Nephron progenitor cell (in vitro differentiated cells): ENCODE results near the gene ACER1.
A peak's percentile ranks its signal among the peaks of the same experiment; 100 is the strongest.

Experiments
- DNase-seq: peaks from one replicate; pipeline ENCODE4 v3.0.0; 2021
- H3K27ac Mint-ChIP-seq: 2 replicates; pipeline ENCODE4 v1.8.0; 2021; ENCODE audit warnings: mild to moderate bottlenecking, moderate library complexity, mixed read lengths
- H3K27me3 Mint-ChIP-seq: 2 replicates; pipeline ENCODE4 v1.8.0; 2021; ENCODE audit warnings: mild to moderate bottlenecking, low read depth, mixed read lengths; ENCODE audit not compliant: poor library complexity
- H3K36me3 Mint-ChIP-seq: 2 replicates; pipeline ENCODE4 v1.8.0; 2021; ENCODE audit warnings: low read depth, mixed read lengths
- H3K4me1 Mint-ChIP-seq: 2 replicates; pipeline ENCODE4 v1.8.0; 2021; ENCODE audit warnings: mixed read lengths
- H3K4me3 Mint-ChIP-seq: 2 replicates; pipeline ENCODE4 v1.8.0; 2021; ENCODE audit warnings: mild to moderate bottlenecking, moderate library complexity, mixed read lengths
- H3K9me3 Mint-ChIP-seq: 2 replicates; pipeline ENCODE4 v1.8.0; 2021; ENCODE audit warnings: mild to moderate bottlenecking, moderate library complexity, mixed read lengths
- TF ChIP-seq, protein P1 (sequence below): fragments of 200-600 bp; sonication (generic); IDR thresholded peaks from 2 replicates; pipeline ENCODE4 v1.5.0; 2021; ENCODE audit warnings: antibody characterized with exemption

The ACER1 gene

DNA sequence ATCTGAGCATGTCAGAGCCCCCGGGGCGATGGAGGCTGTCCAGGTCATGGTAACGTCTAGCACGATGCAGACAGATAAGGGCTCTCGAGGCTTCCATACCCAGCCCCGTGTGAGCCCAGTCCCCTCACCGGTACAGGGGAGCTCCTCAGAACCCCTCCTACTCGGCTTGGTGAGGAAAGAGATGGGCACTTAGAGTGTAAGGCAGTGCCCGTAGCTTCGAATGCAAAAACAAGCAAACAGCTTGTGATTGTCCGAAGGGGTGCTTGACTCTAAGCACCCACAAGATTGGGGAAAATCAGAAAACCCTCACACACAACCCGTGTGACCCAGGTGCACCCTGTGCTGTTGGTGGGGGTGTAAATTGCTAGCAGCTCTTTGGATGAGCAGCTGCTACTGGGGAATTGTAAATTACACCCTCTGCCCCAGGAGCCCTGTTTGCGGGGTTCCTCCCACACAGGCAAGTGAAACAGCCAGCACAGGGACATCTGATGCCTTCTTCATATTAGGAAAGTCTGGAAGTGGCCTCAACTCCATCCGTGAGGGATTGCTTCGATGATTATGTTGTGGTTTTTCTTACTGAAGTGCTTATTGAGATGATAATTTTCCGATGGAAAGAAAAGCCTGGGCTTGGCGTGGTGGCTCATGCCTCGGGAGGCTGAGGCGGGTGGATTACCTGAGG is 43.2 kb upstream of the ACER1 start:
- Mint-ChIP-seq H3K27me3 (no peaks in the 10 kb centered on the region), H3K4me3 (peak overlapping the region; percentile 56), H3K36me3 (peaks cover 36% of the 10 kb centered on the region), H3K27ac (peak overlapping the region; percentile 96), H3K4me1 (peaks cover 39% of the 10 kb centered on the region), H3K9me3 (peaks cover 11% of the 10 kb centered on the region)
- TF ChIP-seq, protein P1, sequence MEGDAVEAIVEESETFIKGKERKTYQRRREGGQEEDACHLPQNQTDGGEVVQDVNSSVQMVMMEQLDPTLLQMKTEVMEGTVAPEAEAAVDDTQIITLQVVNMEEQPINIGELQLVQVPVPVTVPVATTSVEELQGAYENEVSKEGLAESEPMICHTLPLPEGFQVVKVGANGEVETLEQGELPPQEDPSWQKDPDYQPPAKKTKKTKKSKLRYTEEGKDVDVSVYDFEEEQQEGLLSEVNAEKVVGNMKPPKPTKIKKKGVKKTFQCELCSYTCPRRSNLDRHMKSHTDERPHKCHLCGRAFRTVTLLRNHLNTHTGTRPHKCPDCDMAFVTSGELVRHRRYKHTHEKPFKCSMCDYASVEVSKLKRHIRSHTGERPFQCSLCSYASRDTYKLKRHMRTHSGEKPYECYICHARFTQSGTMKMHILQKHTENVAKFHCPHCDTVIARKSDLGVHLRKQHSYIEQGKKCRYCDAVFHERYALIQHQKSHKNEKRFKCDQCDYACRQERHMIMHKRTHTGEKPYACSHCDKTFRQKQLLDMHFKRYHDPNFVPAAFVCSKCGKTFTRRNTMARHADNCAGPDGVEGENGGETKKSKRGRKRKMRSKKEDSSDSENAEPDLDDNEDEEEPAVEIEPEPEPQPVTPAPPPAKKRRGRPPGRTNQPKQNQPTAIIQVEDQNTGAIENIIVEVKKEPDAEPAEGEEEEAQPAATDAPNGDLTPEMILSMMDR, result no peak
- no peak for DNase-seq

DNA sequence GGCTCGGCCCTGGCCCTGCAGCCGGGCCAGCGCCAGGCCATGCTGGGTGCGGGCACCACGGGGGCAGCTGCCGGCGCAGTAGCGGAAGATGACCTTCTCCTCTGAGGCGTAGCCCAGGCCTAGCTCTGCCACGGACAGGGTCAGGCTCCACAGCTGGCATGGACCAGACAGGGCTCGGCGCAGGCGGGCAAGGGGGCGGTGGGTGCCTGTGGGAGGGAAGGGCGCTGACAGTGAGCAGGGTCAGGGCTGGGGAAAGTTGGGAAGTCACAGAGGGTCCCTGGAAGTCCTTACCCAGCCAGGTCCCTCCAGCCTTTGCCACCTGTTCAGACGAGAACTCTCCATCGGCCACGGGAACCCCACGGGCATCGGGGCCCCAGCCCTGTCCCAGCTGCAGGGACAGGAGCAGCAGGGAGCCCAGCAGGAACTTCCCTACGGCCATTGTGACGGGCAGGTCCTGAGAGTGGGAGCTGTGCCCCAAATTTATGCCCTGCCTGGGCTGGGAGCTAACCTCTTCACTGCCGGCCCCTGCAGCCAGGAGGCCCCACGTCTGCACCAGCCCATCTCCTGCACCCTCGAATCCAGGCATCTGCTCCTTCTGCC is 42.1 kb upstream of the ACER1 start, which contains the start of gene PSPN:
Gene PSPN, minus strand, starts transcription at position 523 of the 600 bp plus-strand sequence. Its CDS starts 84 bp downstream, at position 439.
- peak within 1 kb of the TSS; percentile 96 for H3K27ac Mint-ChIP-seq
- peaks cover 7% of the 10 kb centered on the region for H3K9me3 Mint-ChIP-seq
- TF ChIP-seq, protein P1, result no peak
- no peaks in the 10 kb centered on the region for H3K27me3 Mint-ChIP-seq
- peaks cover 24% of the 10 kb centered on the region for H3K36me3 Mint-ChIP-seq
- H3K4me1 Mint-ChIP-seq, result peaks cover 44% of the 10 kb centered on the region
- no peak for DNase-seq
- H3K4me3 Mint-ChIP-seq, result peak within 1 kb of the TSS; percentile 56

DNA sequence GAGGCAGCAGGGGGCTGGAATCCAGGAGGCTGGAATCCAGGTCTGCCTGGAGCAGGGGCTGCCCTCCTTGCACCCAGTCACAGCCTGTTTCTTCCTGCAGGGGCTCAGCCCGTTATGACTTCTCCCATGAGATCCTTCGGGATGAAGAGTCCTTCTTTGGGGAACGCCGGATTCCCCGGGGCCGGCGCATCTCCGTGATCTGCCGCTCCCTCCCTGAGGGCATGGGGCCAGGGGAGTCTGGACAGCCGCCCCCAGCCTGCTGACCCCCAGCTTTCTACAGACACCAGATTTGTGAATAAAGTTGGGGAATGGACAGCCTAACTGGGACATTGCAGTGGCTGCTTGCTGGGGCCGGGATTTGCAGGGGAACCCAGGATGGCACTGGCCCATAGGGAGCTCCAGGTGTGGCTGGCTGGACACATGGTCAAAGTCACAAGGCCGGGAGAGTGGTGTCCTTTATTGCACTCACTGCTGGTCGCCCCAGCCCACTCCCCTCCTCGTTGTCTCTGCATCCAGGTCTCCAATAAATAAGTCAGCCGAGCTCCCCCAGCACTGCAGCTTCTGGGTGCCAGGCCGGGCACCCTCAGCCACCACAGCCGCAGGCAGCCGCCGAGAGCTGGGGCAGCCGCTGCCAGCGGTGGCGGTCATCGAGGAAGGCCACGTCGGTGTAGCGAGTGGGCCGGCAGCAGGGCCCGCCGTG is 41.4 kb upstream of the ACER1 start:
- H3K4me3 Mint-ChIP-seq, result no peak overlapping the region
- TF ChIP-seq, protein P1, result no peak
- no peaks in the 10 kb centered on the region for H3K27me3 Mint-ChIP-seq

DNA sequence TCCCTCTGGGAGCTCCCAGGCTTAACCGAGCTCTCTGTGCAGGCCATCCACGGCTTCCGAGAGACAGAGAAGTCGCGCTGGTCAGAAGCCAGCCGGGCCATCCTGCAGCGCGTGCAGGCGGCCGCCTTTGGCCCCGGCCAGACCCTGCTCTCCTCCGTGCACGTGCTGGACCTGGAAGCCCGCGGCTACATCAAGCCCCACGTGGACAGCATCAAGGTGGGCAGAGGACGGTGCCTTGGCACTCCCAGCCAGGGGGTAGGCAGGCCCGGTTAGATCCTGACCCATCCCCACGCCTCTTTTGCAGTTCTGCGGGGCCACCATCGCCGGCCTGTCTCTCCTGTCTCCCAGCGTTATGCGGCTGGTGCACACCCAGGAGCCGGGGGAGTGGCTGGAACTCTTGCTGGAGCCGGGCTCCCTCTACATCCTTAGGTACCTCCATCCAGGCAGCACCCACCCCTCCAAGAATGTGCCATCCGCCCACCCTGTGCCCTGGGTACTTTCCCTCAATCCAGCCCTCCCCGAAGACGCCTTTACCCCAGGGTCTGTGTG is 40.8 kb upstream of the ACER1 start:
- Mint-ChIP-seq H3K4me1 (peaks cover 56% of the 10 kb centered on the region), H3K27me3 (no peaks in the 10 kb centered on the region), H3K36me3 (peaks cover 19% of the 10 kb centered on the region), H3K27ac (peak overlapping the region; percentile 68), H3K4me3 (no peak overlapping the region), H3K9me3 (no peaks in the 10 kb centered on the region)
- no peak for DNase-seq
- TF ChIP-seq, protein P1, result no peak

More for the DNA sequence above, 41.4 kb upstream of the ACER1 start:
- peaks cover 19% of the 10 kb centered on the region for H3K36me3 Mint-ChIP-seq
- H3K9me3 Mint-ChIP-seq, result peaks cover 2% of the 10 kb centered on the region
- DNase-seq, result no peak
- H3K27ac Mint-ChIP-seq, result peak overlapping the region; percentile 68
- H3K4me1 Mint-ChIP-seq, result peaks cover 50% of the 10 kb centered on the region

DNA sequence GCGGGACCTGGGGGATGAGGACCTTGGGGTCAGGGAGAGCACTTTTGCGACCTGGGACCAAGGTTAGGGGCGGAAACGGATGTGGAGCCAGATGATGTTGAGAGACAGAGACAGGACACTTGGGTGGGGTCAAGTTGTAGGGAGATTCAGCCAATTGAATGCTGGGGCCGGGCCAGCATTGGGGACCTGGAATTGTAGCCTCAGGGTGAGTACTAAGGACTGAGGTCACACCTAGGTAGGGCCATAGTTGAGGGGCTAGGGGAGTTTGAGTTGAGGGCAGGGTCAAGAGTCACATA is 40.3 kb upstream of the ACER1 start:
- H3K4me1 Mint-ChIP-seq, result peaks cover 57% of the 10 kb centered on the region

More for the DNA sequence above, 40.3 kb upstream of the ACER1 start:
- Mint-ChIP-seq H3K9me3 (no peaks in the 10 kb centered on the region), H3K36me3 (peaks cover 19% of the 10 kb centered on the region), H3K27me3 (no peaks in the 10 kb centered on the region), H3K27ac (peak overlapping the region; percentile 48), H3K4me3 (peak overlapping the region; percentile 84)
- no peak for DNase-seq
- TF ChIP-seq, protein P1, result no peak
